Neural progenitor cell (in vitro differentiated cells): Measurements from ENCODE around the gene PXDN.

Experiments used
- CTCF ChIP-seq: fragments of 200-600 bp; sonication (generic); IDR thresholded peaks from 2 replicates; pipeline ENCODE4 v1.5.1; 2017; ENCODE audit warnings: antibody characterized with exemption, mild to moderate bottlenecking
- EZH2 ChIP-seq: fragments of 200-600 bp; sonication (generic); IDR thresholded peaks from 2 replicates; pipeline ENCODE4 v1.6.1; 2017; ENCODE audit warnings: antibody characterized with exemption, mild to moderate bottlenecking, moderate library complexity

- no peak for TF ChIP-seq CTCF
- no peak for TF ChIP-seq EZH2
Observed at GRCh38 chr2:1791006-1791605, 46.8 kb upstream of the PXDN start.
